MM.1S (cell line): ENCODE data around the gene GPC1.

Source experiments
- EZH2 ChIP-seq: fragments of 300-600 bp; sonication (generic); optimal IDR thresholded peaks from 2 replicates; pipeline ENCODE3; 2017; ENCODE audit warnings: low read depth, mild to moderate bottlenecking, antibody characterized with exemption, low read length, mixed read lengths
- TF ChIP-seq, protein P1 (sequence below): fragments of 300-600 bp; sonication (generic); IDR thresholded peaks from 2 replicates; pipeline ENCODE4 v1.5.1; 2016; ENCODE audit warnings: antibody characterized with exemption, low read length, mixed read lengths

DNA sequence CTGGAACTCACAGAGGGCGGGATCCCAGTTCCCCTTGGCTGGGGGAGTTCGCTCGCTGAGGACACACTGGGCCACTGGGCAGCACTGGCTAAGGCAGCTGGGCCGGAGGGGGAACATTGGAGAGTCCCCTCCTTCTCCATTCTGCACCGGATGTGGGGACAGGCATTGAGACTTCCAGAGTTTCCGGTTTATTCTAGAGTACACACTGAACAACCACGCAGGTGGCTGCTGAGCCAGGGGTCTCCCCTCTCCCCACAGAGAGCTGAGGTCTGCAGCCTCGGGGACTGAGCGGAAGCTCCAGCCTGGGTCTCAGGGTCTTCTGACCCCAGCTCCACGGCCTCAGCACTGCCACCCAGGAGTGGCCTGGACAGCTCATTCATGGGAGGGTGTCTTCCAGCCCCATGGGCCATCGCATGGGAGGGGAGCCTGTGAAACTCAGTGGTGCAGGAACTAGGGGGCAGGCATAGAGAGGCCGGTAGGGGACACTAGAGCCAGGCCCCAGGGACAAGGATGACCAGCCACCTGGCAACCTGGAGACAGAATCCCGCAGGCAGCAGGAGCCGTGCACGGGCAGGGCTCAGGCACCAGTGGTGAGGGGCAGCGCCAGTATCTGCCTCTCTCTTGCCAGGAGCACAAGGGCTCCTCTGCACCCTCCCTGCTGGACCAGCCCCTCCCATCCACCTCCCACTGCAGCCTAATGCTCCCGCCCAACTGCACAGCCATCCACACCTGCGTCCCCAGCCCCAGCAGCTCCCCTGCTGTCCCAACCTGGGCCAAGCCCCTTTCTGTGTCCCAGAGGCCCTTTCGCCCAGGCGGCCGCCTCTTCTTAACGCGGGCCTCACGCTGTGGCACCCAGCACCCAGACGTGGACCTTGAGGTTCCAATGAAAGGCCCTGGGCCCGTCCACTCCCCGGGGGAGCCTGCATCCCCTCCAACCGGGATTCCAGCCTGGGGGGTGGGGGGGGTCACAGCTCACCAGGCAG is 45.1 kb upstream of the GPC1 start:
- TF ChIP-seq, protein P1, sequence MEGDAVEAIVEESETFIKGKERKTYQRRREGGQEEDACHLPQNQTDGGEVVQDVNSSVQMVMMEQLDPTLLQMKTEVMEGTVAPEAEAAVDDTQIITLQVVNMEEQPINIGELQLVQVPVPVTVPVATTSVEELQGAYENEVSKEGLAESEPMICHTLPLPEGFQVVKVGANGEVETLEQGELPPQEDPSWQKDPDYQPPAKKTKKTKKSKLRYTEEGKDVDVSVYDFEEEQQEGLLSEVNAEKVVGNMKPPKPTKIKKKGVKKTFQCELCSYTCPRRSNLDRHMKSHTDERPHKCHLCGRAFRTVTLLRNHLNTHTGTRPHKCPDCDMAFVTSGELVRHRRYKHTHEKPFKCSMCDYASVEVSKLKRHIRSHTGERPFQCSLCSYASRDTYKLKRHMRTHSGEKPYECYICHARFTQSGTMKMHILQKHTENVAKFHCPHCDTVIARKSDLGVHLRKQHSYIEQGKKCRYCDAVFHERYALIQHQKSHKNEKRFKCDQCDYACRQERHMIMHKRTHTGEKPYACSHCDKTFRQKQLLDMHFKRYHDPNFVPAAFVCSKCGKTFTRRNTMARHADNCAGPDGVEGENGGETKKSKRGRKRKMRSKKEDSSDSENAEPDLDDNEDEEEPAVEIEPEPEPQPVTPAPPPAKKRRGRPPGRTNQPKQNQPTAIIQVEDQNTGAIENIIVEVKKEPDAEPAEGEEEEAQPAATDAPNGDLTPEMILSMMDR, result no peak
- no peak for TF ChIP-seq EZH2
